Measurements from ENCODE around the gene PCDH15. TPM values are rescaled to one million over a fixed set of nuclear protein-coding genes. Genes with fewer than 3 reads are reported as not detected.

Gene PCDH15
- total RNA-seq, 4 donors from 2014 or later: 0.14 to 0.48 (median 0.37) TPM; not detected in 1

DNA sequence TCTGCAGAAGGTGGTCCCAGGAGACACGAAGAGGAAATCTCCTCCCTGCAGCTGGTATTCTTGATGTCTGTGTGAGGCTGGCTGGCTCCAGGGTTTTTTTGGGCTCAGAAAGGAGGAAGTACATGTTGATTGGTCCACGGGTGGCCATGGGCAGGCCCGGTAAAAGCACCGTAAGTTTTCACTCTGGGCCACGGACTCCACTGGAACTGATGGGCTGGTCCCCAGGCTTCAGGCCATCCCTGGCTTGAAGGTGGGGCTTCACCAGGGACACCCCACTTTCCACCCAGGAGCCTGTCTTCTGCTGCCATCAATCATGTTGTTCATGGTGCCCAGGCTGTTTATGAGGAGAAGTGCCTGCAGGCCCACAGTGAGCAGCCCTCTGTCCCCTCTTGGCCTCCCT is 736.8 kb downstream of the PCDH15 start:
- Histone ChIP-seq H3K4me1 (no peaks in the 10 kb centered on the region), H3K27ac (no peak overlapping the region), H3K9me3 (no peaks in the 10 kb centered on the region), H3K36me3 (no peaks in the 10 kb centered on the region), H3K4me3 (no peak overlapping the region), H3K27me3 (no peaks in the 10 kb centered on the region)
- intact Hi-C loops (cut with DNase I; ENCODE audit: low total_unique reads): no loop called here
- WGBS, 2 donors (ENCODE audit: low coverage in 1 of 2): 80 to 88% methylated on average over 1 to 5 of the region's 5 CpGs
- no peak for DNase-seq
- in situ Hi-C loops (cut with MboI; ENCODE audit: low pct_ligation_motif_present in 1 of 4, low pct_unique_long_range_greater_than_20kb in 1 of 4, low sequenced_read_pairs in 3 of 4): no loop called here
- TF ChIP-seq EP300 (IDR thresholded peaks at IDR 0.05; ENCODE audit: low read depth) (no peak), POLR2AphosphoS5 (IDR thresholded peaks at IDR 0.05) (no peak), POLR2A (IDR thresholded peaks at IDR 0.05) (no peak)
- TF ChIP-seq, protein P1, sequence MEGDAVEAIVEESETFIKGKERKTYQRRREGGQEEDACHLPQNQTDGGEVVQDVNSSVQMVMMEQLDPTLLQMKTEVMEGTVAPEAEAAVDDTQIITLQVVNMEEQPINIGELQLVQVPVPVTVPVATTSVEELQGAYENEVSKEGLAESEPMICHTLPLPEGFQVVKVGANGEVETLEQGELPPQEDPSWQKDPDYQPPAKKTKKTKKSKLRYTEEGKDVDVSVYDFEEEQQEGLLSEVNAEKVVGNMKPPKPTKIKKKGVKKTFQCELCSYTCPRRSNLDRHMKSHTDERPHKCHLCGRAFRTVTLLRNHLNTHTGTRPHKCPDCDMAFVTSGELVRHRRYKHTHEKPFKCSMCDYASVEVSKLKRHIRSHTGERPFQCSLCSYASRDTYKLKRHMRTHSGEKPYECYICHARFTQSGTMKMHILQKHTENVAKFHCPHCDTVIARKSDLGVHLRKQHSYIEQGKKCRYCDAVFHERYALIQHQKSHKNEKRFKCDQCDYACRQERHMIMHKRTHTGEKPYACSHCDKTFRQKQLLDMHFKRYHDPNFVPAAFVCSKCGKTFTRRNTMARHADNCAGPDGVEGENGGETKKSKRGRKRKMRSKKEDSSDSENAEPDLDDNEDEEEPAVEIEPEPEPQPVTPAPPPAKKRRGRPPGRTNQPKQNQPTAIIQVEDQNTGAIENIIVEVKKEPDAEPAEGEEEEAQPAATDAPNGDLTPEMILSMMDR (IDR thresholded peaks at IDR 0.05): no peak

DNA sequence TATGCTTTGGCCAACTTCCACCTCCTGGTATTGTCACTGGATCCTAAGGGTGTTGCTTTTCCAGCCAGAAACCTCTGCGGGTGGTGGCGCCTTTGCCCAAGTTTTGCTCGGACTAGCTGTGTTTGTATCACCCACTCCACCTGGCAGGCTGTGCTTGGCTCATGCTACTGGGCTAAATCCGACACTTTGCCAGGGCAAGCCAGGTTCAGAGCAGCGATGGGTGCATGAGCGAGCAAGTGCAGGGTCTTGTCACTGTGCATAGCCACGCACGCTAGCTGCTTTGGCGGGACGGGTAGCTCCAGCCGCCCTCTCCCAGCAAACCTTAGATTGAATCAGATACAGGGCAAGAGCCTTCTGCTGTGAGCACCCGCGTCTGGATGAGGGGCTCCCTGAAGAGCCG is 737.5 kb downstream of the PCDH15 start:
- 90% methylated on average over 14 of the region's 14 CpGs; no CpG with 5 or more reads in 1 of the 2 donors for WGBS, 2 donors (ENCODE audit: low coverage in 1 of 2)
- no peaks in the 10 kb centered on the region for H3K27me3 ChIP-seq
- H3K4me1 ChIP-seq: no peaks in the 10 kb centered on the region
- H3K27ac ChIP-seq: no peak overlapping the region
- in situ Hi-C loops (cut with MboI; ENCODE audit: low pct_ligation_motif_present in 1 of 4, low pct_unique_long_range_greater_than_20kb in 1 of 4, low sequenced_read_pairs in 3 of 4) (no loop called here), intact Hi-C loops (cut with DNase I; ENCODE audit: low total_unique reads) (no loop called here)
- DNase-seq: no peak
- no peak for TF ChIP-seq EP300 (IDR thresholded peaks at IDR 0.05; ENCODE audit: low read depth)
- TF ChIP-seq, protein P1 (IDR thresholded peaks at IDR 0.05): no peak
- no peak for TF ChIP-seq POLR2AphosphoS5 (IDR thresholded peaks at IDR 0.05)
- no peak for TF ChIP-seq POLR2A (IDR thresholded peaks at IDR 0.05)
- H3K36me3 ChIP-seq: no peaks in the 10 kb centered on the region
- no peaks in the 10 kb centered on the region for H3K9me3 ChIP-seq
- H3K4me3 ChIP-seq: no peak overlapping the region

DNA sequence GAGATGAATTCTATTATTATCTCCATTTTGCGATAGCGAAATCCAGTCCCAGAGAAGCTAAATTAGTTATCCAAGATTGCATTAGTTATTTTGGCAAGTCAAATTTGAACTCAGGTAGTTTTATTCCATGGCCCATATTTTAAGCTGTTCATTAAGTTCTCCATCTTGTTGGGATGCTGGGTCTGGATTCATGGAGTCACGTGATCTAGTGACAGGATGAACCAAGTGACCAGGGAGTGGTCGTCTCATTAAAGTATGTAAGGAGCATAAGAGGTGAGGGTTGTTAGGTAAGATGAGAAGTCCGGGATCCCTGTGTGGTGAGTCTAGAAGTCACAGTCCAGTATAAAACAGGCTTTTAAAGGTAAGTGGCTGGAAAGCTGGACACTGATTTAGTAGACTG is 740.5 kb downstream of the PCDH15 start:
- Histone ChIP-seq H3K4me3 (no peak overlapping the region), H3K9me3 (no peaks in the 10 kb centered on the region), H3K4me1 (no peaks in the 10 kb centered on the region), H3K36me3 (no peaks in the 10 kb centered on the region), H3K27ac (no peak overlapping the region), H3K27me3 (no peaks in the 10 kb centered on the region)
- 90 to 100% methylated on average over 4 to 5 of the region's 5 CpGs for whole genome bisulfite sequencing, 2 donors (ENCODE audit: low coverage in 1 of 2)
- intact Hi-C loops (cut with DNase I; ENCODE audit: low total_unique reads): no loop called here
- no peak for DNase-seq
- in situ Hi-C loops (cut with MboI; ENCODE audit: low pct_ligation_motif_present in 1 of 4, low pct_unique_long_range_greater_than_20kb in 1 of 4, low sequenced_read_pairs in 3 of 4): no loop called here
- TF ChIP-seq POLR2AphosphoS5 (IDR thresholded peaks at IDR 0.05) (no peak), POLR2A (IDR thresholded peaks at IDR 0.05) (no peak), EP300 (IDR thresholded peaks at IDR 0.05; ENCODE audit: low read depth) (no peak)
- TF ChIP-seq, protein P1 (IDR thresholded peaks at IDR 0.05): no peak

DNA sequence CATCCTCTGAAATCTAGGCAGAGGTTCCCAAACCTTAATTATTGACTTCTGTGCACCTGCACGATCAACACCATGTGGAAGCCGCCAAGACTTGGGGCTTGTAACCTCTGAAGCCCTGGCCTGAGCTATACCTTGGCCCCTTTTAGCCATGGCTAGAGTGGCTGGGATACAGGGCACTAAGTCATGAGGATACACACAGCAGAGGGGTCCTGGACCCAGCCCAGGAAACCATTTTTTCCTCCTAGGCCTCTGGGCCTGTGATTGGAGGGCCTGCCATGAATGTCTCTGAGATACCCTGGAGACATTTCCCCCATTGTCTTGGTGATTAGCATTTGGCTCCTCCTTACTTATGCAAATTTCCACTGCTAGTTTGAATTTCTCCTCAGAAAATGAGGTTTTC is 743.7 kb downstream of the PCDH15 start:
- Histone ChIP-seq H3K27ac (no peak overlapping the region), H3K27me3 (no peaks in the 10 kb centered on the region), H3K9me3 (no peaks in the 10 kb centered on the region), H3K36me3 (no peaks in the 10 kb centered on the region), H3K4me3 (no peak overlapping the region), H3K4me1 (no peaks in the 10 kb centered on the region)
- DNase-seq: no peak
- 80 to 88% methylated on average over 1 to 2 of the region's 2 CpGs for whole genome bisulfite sequencing, 2 donors (ENCODE audit: low coverage in 1 of 2)
- intact Hi-C loops (cut with DNase I; ENCODE audit: low total_unique reads): no loop called here
- TF ChIP-seq POLR2AphosphoS5 (IDR thresholded peaks at IDR 0.05) (no peak), POLR2A (IDR thresholded peaks at IDR 0.05) (no peak)
- TF ChIP-seq, protein P1 (IDR thresholded peaks at IDR 0.05): no peak
- in situ Hi-C loops (cut with MboI; ENCODE audit: low pct_ligation_motif_present in 1 of 4, low pct_unique_long_range_greater_than_20kb in 1 of 4, low sequenced_read_pairs in 3 of 4): no loop called here
